Tibial nerve (tissue), 4 donors: ENCODE results near the gene TLE3.
A peak's percentile ranks its signal among the peaks of the same experiment; 100 is the strongest.

ENCODE experiments used
- EP300 ChIP-seq, 2 donors: sonication (generic); formaldehyde crosslinking; IDR thresholded peaks; one replicate each; pipeline ENCODE4 v1.6.1; 2017; ENCODE audit warnings: antibody characterized with exemption in 2 of 2, mild to moderate bottlenecking in 1 of 2
- POLR2A ChIP-seq, 2 donors: fragments of 450-650 bp; IDR thresholded peaks; one replicate each; pipeline ENCODE4 v1.6.1; 2017; ENCODE audit warnings: antibody characterized with exemption in 2 of 2, mild to moderate bottlenecking in 2 of 2, moderate library complexity in 2 of 2
- TF ChIP-seq, protein P1 (sequence below), 5 experiments: fragments of 200-600 bp in 3 of 5; fragments of 450-650 bp in 2 of 5; sonication (generic) in 3 of 5; IDR thresholded peaks; one replicate each; pipeline ENCODE4 v1.5.1; 2016 to 2019; ENCODE audit warnings: antibody characterized with exemption in 5 of 5, mild to moderate bottlenecking in 3 of 5, moderate library complexity in 2 of 5

DNA sequence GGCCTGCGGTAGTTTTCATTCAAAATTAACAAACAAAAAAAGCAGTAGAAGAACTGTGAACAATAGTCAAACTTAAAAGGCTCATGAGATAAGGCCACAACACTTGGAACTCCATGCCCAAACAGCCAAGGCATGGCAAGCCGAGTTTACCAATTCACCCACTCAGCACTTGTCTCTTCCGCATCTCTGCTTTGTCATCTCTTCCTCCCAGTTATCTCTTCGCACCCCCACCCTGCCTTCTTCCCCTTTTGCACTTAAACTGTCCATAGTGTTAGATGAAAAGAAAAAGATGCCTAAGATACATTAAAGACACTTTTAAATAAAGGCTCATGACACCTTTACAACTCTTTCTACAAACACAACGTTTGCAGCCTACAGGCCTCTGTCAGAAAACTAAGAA lies 11.1 kb downstream of the TLE3 start:
- TF ChIP-seq, protein P1, sequence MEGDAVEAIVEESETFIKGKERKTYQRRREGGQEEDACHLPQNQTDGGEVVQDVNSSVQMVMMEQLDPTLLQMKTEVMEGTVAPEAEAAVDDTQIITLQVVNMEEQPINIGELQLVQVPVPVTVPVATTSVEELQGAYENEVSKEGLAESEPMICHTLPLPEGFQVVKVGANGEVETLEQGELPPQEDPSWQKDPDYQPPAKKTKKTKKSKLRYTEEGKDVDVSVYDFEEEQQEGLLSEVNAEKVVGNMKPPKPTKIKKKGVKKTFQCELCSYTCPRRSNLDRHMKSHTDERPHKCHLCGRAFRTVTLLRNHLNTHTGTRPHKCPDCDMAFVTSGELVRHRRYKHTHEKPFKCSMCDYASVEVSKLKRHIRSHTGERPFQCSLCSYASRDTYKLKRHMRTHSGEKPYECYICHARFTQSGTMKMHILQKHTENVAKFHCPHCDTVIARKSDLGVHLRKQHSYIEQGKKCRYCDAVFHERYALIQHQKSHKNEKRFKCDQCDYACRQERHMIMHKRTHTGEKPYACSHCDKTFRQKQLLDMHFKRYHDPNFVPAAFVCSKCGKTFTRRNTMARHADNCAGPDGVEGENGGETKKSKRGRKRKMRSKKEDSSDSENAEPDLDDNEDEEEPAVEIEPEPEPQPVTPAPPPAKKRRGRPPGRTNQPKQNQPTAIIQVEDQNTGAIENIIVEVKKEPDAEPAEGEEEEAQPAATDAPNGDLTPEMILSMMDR (IDR thresholded peaks at IDR 0.05), result no peak
- TF ChIP-seq POLR2A (IDR thresholded peaks at IDR 0.05) (no peak), EP300 (IDR thresholded peaks at IDR 0.05) (peak in 1 of 2 donors; percentile 25)
